Stimulated activated CD4-positive, alpha-beta T cell treated with anti-CD3 and anti-CD28 coated beads, Interleukin-2, amount 100 ng/mL, for 4 hours (primary cell): ENCODE data around the gene MCM3AP.

Experiments used
- DNase-seq: peaks from one replicate; pipeline ENCODE4 v3.0.0-alpha.2; 2020; ENCODE audit warnings: low read depth

Gene MCM3AP

DNA sequence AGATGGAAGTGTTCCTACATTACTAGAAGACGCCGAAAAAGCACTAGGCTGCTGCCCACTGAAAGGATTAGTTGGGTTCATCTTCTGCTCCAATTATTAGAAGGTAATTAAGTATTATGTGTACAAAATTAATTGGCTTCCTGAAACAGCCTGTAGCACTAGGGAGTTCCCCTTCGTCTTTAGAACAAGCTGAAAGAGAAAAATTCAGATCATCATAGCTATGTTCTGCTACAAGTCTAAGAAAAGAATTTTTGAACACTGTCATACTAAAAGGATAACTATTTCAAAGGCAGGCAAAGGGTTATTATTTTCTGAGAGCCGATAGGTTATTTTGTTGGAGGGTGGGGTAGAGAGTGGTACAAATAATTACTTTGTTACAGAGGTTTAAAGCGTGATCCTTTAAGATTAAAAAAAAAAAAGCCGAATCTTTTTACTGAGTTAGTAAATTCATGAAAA, at the start of gene MCM3AP:
MCM3AP (minus strand) TSS at position 406 of the 456 bp plus-strand sequence; CDS start at position 81, 325 bp downstream.
- DNase-seq, result no peak

GRCh38 chr21:46334351-46335140, 49.1 kb upstream of the MCM3AP start:
- DNase-seq, result no peak

- no peak for DNase-seq
Measured at GRCh38 chr21:46329796-46330195, 44.4 kb upstream of the MCM3AP start.

DNA sequence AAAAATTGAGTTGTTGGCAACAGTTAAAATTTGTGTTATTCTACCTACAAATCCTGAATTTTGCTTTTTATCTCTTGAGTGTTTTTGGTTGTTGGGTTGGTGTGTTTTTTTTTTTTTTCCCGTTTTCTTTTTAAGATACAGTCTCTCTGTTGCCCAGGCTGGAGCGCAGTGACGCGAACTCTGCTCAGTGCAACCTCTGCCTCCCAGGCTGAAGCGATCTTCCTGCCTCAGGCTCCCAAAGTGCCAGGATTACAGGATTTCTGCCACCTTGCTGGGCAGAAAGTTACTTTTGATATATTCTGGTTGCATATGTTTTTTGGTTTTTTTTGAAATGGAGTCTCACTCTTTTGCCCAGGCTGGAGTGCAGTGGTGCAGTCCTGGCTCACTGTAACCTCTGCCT, 42.7 kb upstream of the MCM3AP start:
- no peak for DNase-seq

GRCh38 chr21:46327711-46328110, 42.3 kb upstream of the MCM3AP start:
- DNase-seq, result no peak

DNA sequence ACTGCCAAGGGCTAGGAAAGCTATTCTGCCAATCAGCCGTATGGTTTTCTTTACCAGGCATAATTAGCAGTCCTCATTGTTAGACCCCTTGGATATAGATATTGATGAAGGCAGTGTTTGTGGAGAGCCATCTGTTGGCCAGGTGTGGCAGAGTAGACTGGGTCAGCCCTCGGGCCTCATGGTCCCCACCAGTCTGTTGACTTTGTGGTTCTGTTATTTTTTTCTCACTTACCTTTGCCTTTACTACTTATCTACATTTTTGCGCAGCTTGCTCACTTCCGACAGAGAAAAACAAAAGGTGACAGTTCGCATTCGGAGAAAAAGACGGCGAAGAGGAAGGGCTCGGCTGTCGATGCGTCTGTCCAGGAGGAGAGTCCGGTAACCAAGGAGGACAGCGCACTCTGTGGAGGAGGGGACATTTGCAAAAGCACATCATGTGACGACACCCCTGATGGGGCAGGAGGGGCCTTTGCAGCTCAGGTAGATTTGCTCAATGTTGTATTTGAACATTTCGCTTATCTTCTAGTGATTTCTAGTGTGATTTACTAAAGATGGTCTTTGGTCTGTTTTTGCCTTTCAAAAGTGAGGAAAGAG, 40.8 kb upstream of the MCM3AP start:
- DNase-seq, result no peak

DNA sequence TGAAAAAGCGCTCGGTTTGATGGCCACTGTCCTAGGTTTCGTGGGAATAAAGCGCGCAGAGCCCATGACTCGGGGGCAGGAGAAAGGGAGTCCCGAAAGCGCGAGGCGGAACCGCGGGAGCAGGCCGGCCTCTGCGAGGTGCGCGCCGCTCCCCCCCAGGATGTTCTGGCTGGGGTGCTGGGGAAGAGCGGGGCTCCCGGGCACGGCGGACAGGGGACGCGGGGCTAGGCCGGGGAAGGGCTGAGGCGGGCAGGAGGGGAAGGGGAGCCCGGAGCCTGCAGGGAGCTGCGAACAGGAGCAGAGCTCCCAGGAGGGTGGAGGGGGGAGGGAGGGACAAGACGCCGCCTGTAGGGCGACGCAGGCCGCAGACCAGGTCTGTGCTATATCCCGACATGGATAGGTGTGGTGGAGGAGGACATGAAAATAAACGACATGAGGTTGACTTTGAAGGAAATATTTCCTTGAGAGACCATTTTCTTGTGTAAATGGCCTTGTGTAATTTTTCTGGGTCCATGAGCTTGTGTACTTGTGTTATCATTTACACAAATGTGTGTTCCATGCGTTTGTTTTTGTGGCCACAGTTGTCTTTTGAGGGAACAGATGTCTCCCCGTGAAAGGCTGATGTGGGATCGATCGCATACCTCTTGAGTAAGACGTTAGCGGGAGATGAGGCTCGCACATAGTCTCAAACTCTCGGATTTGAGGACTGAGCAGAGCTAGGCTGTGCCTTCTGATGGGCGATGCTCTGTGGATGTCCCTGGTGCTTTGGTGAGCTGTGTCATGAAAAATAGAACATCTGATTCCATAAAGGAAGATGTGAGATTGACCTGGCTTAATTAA, 39.9 kb upstream of the MCM3AP start:
- DNase-seq, result peak; percentile 20

DNA sequence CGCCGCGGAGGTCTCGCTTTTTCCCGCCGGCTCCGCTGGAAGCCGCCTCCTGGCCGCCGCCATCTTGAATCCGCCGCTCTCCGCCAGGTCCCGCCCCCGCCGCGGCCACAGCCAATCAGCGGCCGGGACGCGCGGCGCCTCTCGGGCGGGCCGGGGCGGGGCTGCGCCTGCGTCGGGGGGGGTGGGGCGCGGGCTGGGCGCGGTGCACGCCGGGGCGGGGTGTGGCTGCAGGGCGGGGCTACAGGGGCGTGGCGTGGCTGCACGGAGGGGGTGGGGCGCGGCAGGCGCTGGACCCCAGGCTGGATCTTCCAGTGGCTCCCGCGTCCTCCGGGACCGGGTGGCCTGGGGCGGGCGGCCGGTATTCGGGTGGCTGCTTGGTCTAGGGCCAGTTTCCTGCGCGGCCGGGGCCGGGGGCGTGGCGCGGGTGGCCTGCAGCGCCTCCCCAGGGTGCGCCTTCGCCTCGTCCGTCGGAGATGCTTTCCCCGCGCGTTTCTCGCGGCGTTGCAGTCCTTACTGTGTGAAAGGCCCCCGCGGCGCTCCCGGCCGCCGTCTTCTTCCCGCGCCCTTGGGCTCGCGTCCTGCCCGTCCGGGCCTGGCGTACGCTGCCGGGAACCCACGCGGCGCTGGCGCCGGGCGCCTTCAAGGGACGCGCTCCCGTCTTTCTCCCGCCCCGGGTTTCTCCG, 39.1 kb upstream of the MCM3AP start:
- DNase-seq, result peak; percentile 80

- DNase-seq, result peak; percentile 97
Measured at GRCh38 chr21:46323710-46324389, 38.4 kb upstream of the MCM3AP start, which contains the start of the genes C21orf58 and PCNT. Gene C21orf58, minus strand, starts transcription at chr21:46323870. Its CDS starts 1,132 bp downstream, at chr21:46322738. Gene PCNT, plus strand, starts transcription at chr21:46324156. Its CDS starts 73 bp downstream, at chr21:46324229.

GRCh38 chr21:46323227-46323709, 37.9 kb upstream of the MCM3AP start:
- DNase-seq, result no peak

GRCh38 chr21:46322351-46323226, 37.2 kb upstream of the MCM3AP start:
- no peak for DNase-seq

DNA sequence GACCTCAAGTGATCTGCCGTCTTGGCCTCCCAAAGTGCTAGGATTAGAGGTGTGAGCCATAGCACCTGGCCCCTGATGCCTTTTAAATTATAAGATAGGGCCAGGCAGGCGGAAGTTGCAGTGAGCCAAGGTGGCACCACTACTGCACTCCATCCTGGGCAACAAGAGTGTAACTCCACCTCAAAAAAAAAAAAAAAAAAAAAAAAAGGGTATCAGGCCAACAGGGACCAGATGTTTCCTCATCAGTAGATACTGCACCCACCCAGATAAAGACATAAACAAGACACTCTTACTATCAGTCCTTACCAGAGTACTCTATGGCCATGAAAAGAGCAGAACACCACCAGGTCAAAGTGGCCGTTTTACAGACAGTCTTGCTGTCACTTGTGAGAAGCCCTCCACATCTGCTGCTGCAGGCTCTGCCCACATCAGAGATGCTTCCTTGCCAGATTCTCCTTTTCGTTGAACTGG, 35.0 kb upstream of the MCM3AP start:
- no peak for DNase-seq

- no peak for DNase-seq
Measured at GRCh38 chr21:46319186-46319585, 33.8 kb upstream of the MCM3AP start.

GRCh38 chr21:46318464-46318845, 33.0 kb upstream of the MCM3AP start:
- no peak for DNase-seq

- DNase-seq, result no peak
Measured at GRCh38 chr21:46317710-46318463, 32.5 kb upstream of the MCM3AP start.

- DNase-seq, result no peak
Measured at GRCh38 chr21:46316708-46317324, 31.4 kb upstream of the MCM3AP start.

- DNase-seq, result no peak
Measured at GRCh38 chr21:46314441-46315020, 29.1 kb upstream of the MCM3AP start.

DNA sequence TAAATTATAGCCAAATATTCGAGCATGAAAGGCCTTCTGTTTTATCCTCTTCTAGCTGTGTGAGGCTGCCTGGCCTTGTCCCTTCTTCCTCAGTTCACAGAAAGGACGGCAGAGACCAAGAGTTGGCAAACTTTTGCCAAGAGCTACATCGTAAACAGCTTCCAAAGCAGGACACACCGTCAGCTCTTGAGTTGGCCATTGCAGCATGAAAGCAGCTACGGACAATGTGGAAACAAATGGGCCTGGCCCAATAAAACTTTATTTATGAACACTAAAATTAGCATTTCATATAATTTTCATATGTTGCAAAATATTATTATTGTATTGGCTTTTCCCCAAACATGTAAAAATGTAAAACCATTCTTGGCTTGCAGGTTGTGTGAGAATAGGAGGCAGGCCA, 27.5 kb upstream of the MCM3AP start:
- DNase-seq, result no peak
